MM.1S (cell line): ENCODE data around the gene C10orf120.

Experiments used
- DNase-seq: peaks from one replicate; pipeline ENCODE4 v3.0.0-alpha.2; 2015
- H2AFZ ChIP-seq: fragments of 300-600 bp; sonication (generic); 2 replicates; pipeline ENCODE4 v1.6.0; 2016; ENCODE audit warnings: antibody characterized with exemption, low read length
- H3F3A ChIP-seq: fragments of 300-600 bp; sonication (generic); 2 replicates; pipeline ENCODE4 v1.6.1; 2016; ENCODE audit warnings: mild to moderate bottlenecking, antibody characterized with exemption, low read length, moderate library complexity, mixed read lengths; ENCODE audit not compliant: insufficient read depth
- H3K27ac ChIP-seq: fragments of 300-600 bp; sonication (generic); 2 replicates; pipeline ENCODE4 v1.5.1; 2016; ENCODE audit warnings: mild to moderate bottlenecking, low read length
- H3K27me3 ChIP-seq: fragments of 300-600 bp; sonication (generic); replicated peaks from 2 replicates; pipeline ENCODE4 v1.6.0; 2016; ENCODE audit warnings: low read length; ENCODE audit not compliant: insufficient read depth
- H3K36me3 ChIP-seq: fragments of 300-600 bp; sonication (generic); replicated peaks from 2 replicates; pipeline ENCODE4 v1.6.1; 2016; ENCODE audit warnings: mild to moderate bottlenecking, low read length, mixed read lengths; ENCODE audit not compliant: insufficient read depth
- H3K4me1 ChIP-seq: fragments of 300-600 bp; sonication (generic); 2 replicates; pipeline ENCODE4 v1.6.1; 2016; ENCODE audit warnings: low read length, mixed read lengths
- H3K4me2 ChIP-seq: fragments of 300-600 bp; sonication (generic); 2 replicates; pipeline ENCODE4 v1.6.0; 2016; ENCODE audit warnings: low read depth, low read length
- H3K4me3 ChIP-seq: fragments of 300-600 bp; sonication (generic); 2 replicates; pipeline ENCODE4 v1.5.1; 2016; ENCODE audit warnings: low read length, mixed read lengths
- H3K79me2 ChIP-seq: fragments of 300-600 bp; sonication (generic); 2 replicates; pipeline ENCODE4 v1.6.1; 2016; ENCODE audit warnings: mixed run types, low read length, mixed read lengths
- H3K9ac ChIP-seq: fragments of 300-600 bp; sonication (generic); 2 replicates; pipeline ENCODE4 v1.6.1; 2016; ENCODE audit warnings: low read length, mixed read lengths
- H3K9me2 ChIP-seq: fragments of 300-600 bp; sonication (generic); replicated peaks from 2 replicates; pipeline ENCODE4 v1.6.1; 2016; ENCODE audit warnings: mild to moderate bottlenecking, low read length, mixed read lengths; ENCODE audit not compliant: insufficient read depth
- H3K9me3 ChIP-seq: fragments of 300-600 bp; sonication (generic); replicated peaks from 2 replicates; pipeline ENCODE4 v1.6.1; 2016; ENCODE audit warnings: mild to moderate bottlenecking, low read length, mixed read lengths; ENCODE audit not compliant: insufficient read depth
- H4K20me1 ChIP-seq: fragments of 300-600 bp; sonication (generic); 2 replicates; pipeline ENCODE4 v1.6.1; 2016; ENCODE audit warnings: mild to moderate bottlenecking, low read length, moderate library complexity, mixed read lengths; ENCODE audit not compliant: insufficient read depth
- EZH2 ChIP-seq: fragments of 300-600 bp; sonication (generic); optimal IDR thresholded peaks from 2 replicates; pipeline ENCODE3; 2017; ENCODE audit warnings: low read depth, mild to moderate bottlenecking, antibody characterized with exemption, low read length, mixed read lengths
- EZH2phosphoT487 ChIP-seq: fragments of 300-600 bp; sonication (generic); IDR thresholded peaks from 2 replicates; pipeline ENCODE4 v1.6.1; 2018; ENCODE audit warnings: antibody characterized with exemption, low read length
- TF ChIP-seq, protein P1 (sequence below): fragments of 300-600 bp; sonication (generic); IDR thresholded peaks from 2 replicates; pipeline ENCODE4 v1.5.1; 2016; ENCODE audit warnings: antibody characterized with exemption, low read length, mixed read lengths

C10orf120 gene

DNA sequence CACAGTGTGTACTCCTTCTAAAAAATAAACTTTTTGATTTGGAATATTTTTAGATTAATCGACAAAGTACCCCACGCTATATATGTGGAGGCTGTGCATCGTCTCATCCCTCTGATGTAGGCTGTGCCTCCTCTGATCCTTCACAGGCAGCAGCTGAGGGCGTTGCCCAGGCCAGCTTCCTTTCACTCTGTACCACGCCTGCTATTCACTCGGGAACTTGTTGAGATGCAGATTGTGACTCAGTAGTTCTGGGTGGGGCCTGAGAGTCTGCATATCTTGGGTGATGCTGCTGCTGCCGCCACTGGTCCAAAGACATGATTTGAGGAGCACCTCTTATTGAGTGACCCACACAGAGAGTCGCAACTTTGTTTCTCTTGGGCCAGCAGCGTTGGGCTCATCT is 7.9 kb upstream of the C10orf120 start:
- H3K4me2 ChIP-seq = no peak overlapping the region
- H3K36me3 ChIP-seq = no peaks in the 10 kb centered on the region
- H3K9me2 ChIP-seq = no peaks in the 10 kb centered on the region
- no peak overlapping the region for H3K4me3 ChIP-seq
- no peak overlapping the region for H2AFZ ChIP-seq
- no peak overlapping the region for H3K9ac ChIP-seq
- DNase-seq = no peak
- no peak overlapping the region for H3K27ac ChIP-seq
- no peaks in the 10 kb centered on the region for H3K27me3 ChIP-seq
- H4K20me1 ChIP-seq = no peaks in the 10 kb centered on the region
- H3K79me2 ChIP-seq = no peaks in the 10 kb centered on the region
- no peaks in the 10 kb centered on the region for H3K4me1 ChIP-seq
- H3F3A ChIP-seq = no peaks in the 10 kb centered on the region
- H3K9me3 ChIP-seq = no peaks in the 10 kb centered on the region
- TF ChIP-seq EZH2 (no peak), EZH2phosphoT487 (no peak)
- TF ChIP-seq, protein P1, sequence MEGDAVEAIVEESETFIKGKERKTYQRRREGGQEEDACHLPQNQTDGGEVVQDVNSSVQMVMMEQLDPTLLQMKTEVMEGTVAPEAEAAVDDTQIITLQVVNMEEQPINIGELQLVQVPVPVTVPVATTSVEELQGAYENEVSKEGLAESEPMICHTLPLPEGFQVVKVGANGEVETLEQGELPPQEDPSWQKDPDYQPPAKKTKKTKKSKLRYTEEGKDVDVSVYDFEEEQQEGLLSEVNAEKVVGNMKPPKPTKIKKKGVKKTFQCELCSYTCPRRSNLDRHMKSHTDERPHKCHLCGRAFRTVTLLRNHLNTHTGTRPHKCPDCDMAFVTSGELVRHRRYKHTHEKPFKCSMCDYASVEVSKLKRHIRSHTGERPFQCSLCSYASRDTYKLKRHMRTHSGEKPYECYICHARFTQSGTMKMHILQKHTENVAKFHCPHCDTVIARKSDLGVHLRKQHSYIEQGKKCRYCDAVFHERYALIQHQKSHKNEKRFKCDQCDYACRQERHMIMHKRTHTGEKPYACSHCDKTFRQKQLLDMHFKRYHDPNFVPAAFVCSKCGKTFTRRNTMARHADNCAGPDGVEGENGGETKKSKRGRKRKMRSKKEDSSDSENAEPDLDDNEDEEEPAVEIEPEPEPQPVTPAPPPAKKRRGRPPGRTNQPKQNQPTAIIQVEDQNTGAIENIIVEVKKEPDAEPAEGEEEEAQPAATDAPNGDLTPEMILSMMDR = no peak

DNA sequence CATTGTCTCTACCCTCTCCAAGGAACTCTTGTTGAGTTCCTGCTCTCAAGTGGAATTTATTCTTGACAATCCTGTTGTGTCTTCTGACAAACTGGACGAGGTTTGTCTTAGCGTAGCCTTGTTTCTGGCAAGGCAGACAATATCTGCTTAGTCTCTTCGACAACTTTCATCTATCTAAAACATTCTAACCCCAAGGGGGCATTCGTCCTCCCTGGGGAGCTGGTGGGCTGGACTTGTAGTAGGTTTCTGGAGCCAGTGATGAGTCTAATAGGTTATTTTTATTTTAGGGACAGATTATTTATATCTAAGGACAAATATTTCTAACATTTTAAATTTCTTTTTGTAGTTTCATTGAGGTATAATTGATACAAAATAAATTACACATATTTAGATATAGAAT is 7.3 kb upstream of the C10orf120 start:
- Histone ChIP-seq H3K9ac (no peak overlapping the region), H2AFZ (no peak overlapping the region), H3K27me3 (no peaks in the 10 kb centered on the region), H3K9me2 (no peaks in the 10 kb centered on the region), H4K20me1 (no peaks in the 10 kb centered on the region), H3K36me3 (no peaks in the 10 kb centered on the region), H3K27ac (no peak overlapping the region), H3F3A (no peaks in the 10 kb centered on the region), H3K4me3 (no peak overlapping the region), H3K4me2 (no peak overlapping the region), H3K9me3 (no peaks in the 10 kb centered on the region), H3K4me1 (no peaks in the 10 kb centered on the region), H3K79me2 (no peaks in the 10 kb centered on the region)
- TF ChIP-seq EZH2 (no peak), EZH2phosphoT487 (no peak)
- TF ChIP-seq, protein P1 = no peak
- no peak for DNase-seq

DNA sequence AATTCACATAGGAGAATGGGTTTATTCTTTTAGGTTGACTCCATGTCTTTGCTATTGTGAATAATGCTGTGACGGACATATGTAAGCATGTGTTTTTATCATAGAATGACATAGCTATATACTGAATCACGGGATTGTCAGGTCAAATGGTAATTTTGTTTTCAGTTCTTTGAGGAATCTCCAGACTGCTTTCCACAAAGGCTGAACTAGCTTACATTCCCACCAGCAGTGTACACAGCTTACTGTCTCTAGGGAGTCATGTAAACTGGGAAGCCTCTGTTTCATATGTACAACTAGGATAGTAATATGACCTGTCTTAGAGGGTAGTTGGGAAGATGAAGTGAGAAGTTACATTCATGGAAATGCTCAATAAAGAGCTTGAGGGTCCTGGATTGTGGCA is 6.8 kb upstream of the C10orf120 start:
- H2AFZ ChIP-seq = no peak overlapping the region
- H3K4me2 ChIP-seq = no peak overlapping the region
- H3K36me3 ChIP-seq = no peaks in the 10 kb centered on the region
- no peaks in the 10 kb centered on the region for H3K4me1 ChIP-seq
- no peak for DNase-seq
- H3K27ac ChIP-seq = no peak overlapping the region
- H3K9me3 ChIP-seq = no peaks in the 10 kb centered on the region
- H3K79me2 ChIP-seq = no peaks in the 10 kb centered on the region
- H3F3A ChIP-seq = no peaks in the 10 kb centered on the region
- no peak overlapping the region for H3K4me3 ChIP-seq
- no peaks in the 10 kb centered on the region for H3K9me2 ChIP-seq
- TF ChIP-seq EZH2phosphoT487 = no peak
- TF ChIP-seq, protein P1 = no peak
- TF ChIP-seq EZH2 = no peak
- H4K20me1 ChIP-seq = no peaks in the 10 kb centered on the region
- no peaks in the 10 kb centered on the region for H3K27me3 ChIP-seq
- H3K9ac ChIP-seq = no peak overlapping the region
